ENCODE results near the gene VMO1.

GRCh38 chr17:4747847-4748246 lies 38.3 kb downstream of the VMO1 start:
- TF ChIP-seq TAF1 (IDR thresholded peaks at IDR 0.05; ENCODE audit: low read depth) (no peak), REST (IDR thresholded peaks at IDR 0.05; ENCODE audit: borderline replicate concordance) (no peak)
